Skeletal muscle cell (primary cell): Measurements from ENCODE around the gene IQGAP3.
A peak's percentile ranks its signal among the peaks of the same experiment; 100 is the strongest.
"Not testable (repeated sequence)": the region's sequence is repeated elsewhere in the genome, so short reads cannot be mapped to it uniquely, and the experiment has no call there.

Experiments used
- DNase-seq: peaks from one replicate; pipeline ENCODE4 v3.0.0-alpha.2; 2010; ENCODE audit warnings: low read depth
- H3K4me3 ChIP-seq: 2 replicates; pipeline ENCODE4 v1.5.1; 2011; ENCODE audit warnings: low read depth, mild to moderate bottlenecking, control low read depth, low read length, moderate library complexity

IQGAP3 gene

DNA sequence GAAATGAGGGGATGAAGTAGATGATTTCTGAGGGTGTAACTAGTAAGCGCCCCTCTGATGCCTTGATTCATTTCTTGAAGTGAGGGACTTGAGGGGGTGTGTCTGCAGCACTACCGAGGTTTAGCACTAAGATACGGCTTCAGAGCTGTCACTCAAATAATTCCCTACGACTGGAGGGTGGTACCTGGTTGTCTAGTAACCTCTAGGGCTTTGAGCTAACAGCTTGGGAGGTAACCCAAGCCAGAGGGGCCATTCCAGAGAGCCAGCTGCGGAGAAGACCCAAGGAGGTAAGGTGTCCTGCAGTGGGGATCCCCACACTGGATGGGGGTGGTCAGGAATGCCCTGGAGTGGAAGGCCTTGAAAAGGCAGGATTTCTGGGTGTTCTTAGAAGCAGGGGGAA is 7.1 kb upstream of the IQGAP3 start, which contains the start of gene TTC24:
Gene TTC24, plus strand, starts transcription at position 252 of the 400 bp plus-strand sequence. CDS start 1,642 bp downstream, outside the sequence.
- H3K4me3 ChIP-seq = no peak within 1 kb of the TSS
- no peak for DNase-seq

DNA sequence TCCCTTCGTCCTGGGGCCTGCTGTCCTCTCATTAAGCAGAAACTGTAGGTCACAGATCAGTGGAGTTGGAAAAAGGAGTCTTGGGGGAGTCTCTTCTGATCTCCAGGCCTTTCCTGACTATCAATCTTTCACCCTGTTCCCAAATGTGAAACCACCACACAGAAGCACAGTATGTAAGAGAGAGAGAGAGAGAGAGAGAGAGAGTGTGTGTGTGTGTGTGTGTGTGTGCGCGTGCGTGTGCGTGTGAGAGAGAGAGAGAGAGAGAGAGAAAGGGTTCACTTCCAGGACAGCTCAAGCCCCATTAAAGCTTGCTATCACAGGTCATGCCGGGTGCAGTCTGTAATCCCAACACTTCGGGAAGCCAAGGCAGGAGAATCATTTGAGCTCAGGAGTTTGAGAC is 5.7 kb upstream of the IQGAP3 start:
- no peak for DNase-seq

GRCh38 chr1:156577550-156577949 is 5.2 kb upstream of the IQGAP3 start:
- no peak overlapping the region for H3K4me3 ChIP-seq
- no peak for DNase-seq

More for the DNA sequence above, 5.7 kb upstream of the IQGAP3 start:
- H3K4me3 ChIP-seq = no peak overlapping the region

DNA sequence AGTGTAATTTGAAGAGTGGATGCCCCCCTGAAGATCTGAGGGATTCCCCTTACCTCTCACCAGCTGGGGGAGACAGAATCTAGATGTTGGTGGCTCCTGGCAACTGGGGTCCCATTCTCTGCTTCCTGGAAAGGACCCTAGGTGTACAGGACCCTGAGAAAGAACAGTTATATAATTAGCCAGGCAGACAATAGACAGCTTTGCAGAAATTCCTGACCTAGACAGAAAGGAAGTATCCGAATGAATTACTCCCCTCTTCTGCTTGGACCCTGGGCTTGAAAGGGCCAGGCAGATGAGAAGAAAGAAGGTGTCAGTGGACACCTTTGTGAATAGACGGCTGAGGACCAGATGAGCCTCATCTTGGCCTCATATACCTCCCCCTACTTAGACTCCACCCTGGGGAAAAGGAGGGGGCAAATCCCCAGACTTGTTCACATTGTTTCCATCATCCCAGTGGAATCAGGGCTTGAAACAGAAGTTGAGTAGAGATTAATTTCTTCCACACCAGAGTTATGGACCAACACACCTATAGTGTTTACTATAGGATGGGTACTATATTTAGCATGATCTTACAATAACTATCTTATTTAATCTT is 1.8 kb upstream of the IQGAP3 start:
- H3K4me3 ChIP-seq = no peak overlapping the region

DNA sequence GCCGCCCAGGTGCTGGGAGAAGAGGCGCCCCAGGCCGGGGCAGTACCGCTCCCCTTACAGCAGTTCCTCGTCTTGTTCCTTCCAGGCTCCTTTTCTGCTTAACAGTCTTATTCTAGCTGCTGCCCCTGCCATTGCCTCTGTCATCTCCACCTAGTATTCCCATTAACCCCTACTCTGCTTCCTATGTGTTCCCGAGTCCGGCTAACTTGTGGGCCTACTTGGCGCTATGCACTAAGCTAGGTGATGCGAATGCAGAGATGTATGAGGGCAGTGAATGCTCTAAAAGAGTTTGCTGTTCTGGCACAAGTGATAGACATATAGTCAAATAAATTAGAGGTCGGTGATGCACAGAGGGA is 276 bp upstream of the IQGAP3 start:
- peak overlapping the region; percentile 61 for H3K4me3 ChIP-seq
- no peak for DNase-seq

More for the DNA sequence above, 1.8 kb upstream of the IQGAP3 start:
- DNase-seq = no peak

- H3K4me3 ChIP-seq = peak overlapping the region; percentile 61
- DNase-seq = peak; percentile 50
Measured at GRCh38 chr1:156571261-156571852, 1.0 kb downstream of the IQGAP3 start.

DNA sequence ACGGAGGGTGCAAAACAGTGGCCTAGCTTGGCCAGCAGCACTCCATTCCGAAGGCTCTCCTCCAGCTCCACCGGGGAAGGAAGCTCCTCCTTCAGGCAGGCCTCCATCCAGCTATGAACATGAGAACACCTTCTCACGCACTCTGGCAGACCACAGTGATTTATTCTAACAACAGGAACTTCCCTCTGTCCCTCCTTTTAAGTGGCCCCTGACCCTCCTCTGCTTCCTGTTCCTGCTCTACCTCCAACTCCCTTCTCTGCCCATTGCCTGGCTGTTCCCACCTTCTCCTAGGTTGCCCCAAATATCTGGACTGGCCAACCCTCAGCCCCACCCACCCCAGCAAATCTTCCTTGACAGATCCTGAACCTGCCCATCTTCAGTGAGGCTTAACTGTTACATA is 5.9 kb downstream of the IQGAP3 start:
- no peak overlapping the region for H3K4me3 ChIP-seq
- no peak for DNase-seq

- no peak overlapping the region for H3K4me3 ChIP-seq
- no peak for DNase-seq
Measured at GRCh38 chr1:156565519-156565918, 6.8 kb downstream of the IQGAP3 start.

DNA sequence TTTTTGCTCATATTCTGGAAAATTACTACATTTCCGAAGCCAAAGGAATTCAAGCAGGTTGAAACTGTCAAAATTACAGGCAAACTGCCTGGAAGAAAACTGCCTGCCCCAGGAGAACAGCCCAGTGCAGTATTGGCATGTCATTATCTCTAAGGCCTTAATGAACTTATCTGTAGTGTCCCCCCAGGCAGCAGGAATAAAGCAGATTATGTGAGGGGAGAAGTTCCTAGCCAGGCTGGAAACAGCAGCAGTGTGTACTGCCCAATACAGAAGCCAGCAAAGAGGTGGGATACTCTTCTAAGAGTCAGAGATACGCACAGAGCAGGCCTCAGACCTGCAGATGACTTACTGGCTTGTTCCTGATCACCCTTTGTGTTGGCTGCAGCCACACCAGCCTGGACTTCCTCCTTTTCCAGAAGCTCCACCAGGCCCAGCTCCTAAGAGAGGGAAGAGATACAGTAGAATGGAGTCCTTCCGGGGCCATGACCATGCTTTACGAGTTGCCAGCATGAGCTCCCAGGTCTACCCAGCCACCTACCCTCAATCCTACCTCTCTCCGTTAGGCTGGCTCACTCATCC is 11.7 kb downstream of the IQGAP3 start:
- H3K4me3 ChIP-seq = no peak overlapping the region
- no peak for DNase-seq

DNA sequence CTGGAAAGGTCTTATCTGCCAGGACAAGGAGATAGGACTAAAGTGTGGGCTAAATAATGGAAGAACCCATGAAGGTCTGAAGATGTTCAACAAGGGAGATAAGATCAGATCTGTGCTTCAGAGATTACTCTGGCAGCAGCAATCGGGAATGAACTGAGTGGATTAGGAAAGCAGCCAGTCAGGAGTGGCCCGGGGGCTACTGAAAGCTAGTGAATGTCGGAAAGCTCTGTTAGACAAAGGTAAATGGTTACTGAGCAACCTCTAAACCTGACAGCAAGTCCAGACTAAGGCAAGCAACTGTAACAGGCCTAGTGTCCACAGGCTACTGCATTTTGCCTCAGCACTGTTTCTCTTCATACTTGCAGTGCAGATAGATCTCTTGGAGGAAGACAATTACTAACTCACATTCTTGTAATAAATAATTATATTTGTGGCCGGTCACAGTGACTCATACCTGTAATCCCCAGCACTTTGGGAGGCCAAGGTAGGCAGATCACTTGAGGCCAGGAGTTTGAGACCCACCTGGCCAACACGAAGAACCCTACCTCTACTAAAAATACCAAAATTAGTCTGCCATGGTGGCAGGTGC is 12.5 kb downstream of the IQGAP3 start:
- no peak overlapping the region for H3K4me3 ChIP-seq
- no peak for DNase-seq

GRCh38 chr1:156559086-156559796 is 13.1 kb downstream of the IQGAP3 start:
- H3K4me3 ChIP-seq = no peak overlapping the region
- no peak for DNase-seq

GRCh38 chr1:156556354-156556753 is 16.0 kb downstream of the IQGAP3 start:
- H3K4me3 ChIP-seq = no peak overlapping the region
- no peak for DNase-seq

DNA sequence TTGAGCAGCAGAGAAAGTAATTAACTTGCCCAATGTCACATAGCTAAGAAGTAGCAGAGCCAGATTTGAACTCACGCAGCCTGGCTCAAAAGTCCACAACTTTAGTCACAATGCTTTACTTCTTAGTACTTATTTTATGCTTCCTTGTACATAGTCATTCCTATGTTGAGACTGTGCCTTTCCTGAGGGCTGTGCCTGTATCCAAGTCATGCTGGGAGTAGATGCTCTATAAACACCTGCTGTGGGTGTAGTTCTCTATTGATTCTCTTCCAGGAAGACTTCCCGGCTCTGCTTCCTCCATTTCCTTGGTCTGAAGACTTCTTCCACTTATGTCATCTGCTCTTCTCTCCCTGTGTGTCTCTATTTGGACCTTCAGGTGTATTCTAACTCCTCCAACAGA is 16.6 kb downstream of the IQGAP3 start:
- no peak for DNase-seq
- no peak overlapping the region for H3K4me3 ChIP-seq

GRCh38 chr1:156554971-156555370 is 17.4 kb downstream of the IQGAP3 start:
- no peak for DNase-seq
- H3K4me3 ChIP-seq = no peak overlapping the region

DNA sequence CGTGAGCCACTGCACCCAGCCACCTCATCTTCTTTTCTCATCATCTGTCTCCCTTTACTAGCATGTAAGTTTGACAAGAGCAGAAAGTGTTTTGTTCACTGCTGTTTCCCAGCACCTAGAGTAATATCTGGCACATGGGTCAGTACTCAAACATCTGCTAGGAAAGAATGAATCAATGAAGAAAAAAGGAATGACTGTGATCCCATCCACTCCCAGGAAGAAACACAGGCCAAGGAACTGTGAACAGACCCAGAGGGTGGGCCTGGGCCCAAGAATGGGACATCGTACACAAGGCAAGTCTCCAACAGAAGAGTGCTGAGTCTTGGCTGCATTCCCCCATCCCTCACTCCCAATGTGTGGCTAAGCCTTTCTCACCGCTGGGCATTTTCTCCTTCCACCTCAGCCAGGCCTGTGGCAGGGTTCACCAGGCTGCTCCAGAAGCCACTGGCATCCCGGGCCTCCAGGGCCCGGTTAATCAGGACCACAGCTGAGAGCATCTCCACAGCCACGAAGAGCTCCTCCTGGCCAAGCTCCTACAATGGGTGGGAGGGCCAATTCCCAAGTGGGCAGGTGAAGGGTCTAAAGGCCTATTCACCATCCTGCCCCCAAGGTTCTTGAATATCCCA is 18.4 kb downstream of the IQGAP3 start:
- DNase-seq = no peak
- H3K4me3 ChIP-seq = no peak overlapping the region

DNA sequence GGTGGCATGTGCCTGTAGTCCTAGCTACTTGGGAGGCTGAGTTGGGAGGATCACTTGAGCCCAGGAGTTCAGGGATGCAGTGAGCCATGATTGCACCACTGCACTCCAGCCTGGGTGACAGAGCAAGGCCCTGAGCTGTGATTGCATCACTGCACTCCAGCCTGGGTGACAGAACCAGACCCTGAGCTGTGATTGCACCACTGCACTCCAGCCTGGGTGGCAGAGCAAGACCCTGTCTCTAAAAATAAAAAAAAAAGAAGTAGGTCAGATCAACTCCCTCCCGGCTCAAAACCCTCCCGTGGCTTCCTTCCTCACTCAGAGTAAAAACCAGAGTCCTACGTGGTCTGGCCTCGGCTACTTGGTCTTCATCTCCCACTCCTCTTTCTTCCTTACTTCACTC is 19.4 kb downstream of the IQGAP3 start:
- H3K4me3 ChIP-seq, DNase-seq: not testable (repeated sequence)

DNA sequence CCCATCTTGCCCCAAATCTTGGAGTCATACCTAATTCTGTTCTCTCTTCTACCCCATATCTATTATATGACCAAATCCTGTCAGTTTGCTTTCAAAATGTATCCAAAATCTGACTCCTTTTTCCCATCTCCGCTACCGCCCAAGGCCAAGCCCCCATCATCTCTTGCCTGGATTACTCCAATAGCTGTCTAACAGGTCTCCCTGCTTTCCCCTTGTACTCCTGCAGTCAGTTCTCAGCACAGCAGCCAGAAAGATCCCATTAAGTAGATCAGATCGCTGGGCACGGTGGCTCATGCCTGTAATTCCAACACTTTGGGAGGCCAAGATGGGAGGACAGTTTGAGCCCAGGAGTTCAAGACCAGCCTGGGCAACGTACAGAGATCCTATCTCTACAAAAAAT is 19.8 kb downstream of the IQGAP3 start:
- no peak for DNase-seq
- no peak overlapping the region for H3K4me3 ChIP-seq

- no peak overlapping the region for H3K4me3 ChIP-seq
- no peak for DNase-seq
Measured at GRCh38 chr1:156551869-156552268, 20.5 kb downstream of the IQGAP3 start.

- H3K4me3 ChIP-seq = no peak overlapping the region
- no peak for DNase-seq
Measured at GRCh38 chr1:156551066-156551643, 21.2 kb downstream of the IQGAP3 start.
